Fibroblast of upper back skin (primary cell): ENCODE measurements around the gene ASB1.

Source experiments
- DNase-seq: peaks from one replicate; pipeline ENCODE4 v3.0.0-alpha.2; 2013

Gene ASB1

GRCh38 chr2:238446371-238446770, 19.6 kb downstream of the ASB1 start:
- no peak for DNase-seq

GRCh38 chr2:238448031-238448955, 21.6 kb downstream of the ASB1 start:
- no peak for DNase-seq

GRCh38 chr2:238449241-238449640, 22.5 kb downstream of the ASB1 start:
- DNase-seq, result no peak

- DNase-seq, result no peak
Measured at GRCh38 chr2:238449909-238450417, 23.2 kb downstream of the ASB1 start.

- DNase-seq, result no peak
Measured at GRCh38 chr2:238450440-238450861, 23.7 kb downstream of the ASB1 start.

GRCh38 chr2:238453842-238454241, 27.1 kb downstream of the ASB1 start:
- no peak for DNase-seq

- DNase-seq, result no peak
Measured at GRCh38 chr2:238456449-238456848, 29.7 kb downstream of the ASB1 start.

- peak; percentile 70 for DNase-seq
Measured at GRCh38 chr2:238456970-238457926, 30.5 kb downstream of the ASB1 start.

GRCh38 chr2:238457927-238458324, 31.2 kb downstream of the ASB1 start:
- no peak for DNase-seq

- DNase-seq, result no peak
Measured at GRCh38 chr2:238458651-238459050, 31.9 kb downstream of the ASB1 start.

GRCh38 chr2:238459081-238459629, 32.4 kb downstream of the ASB1 start:
- peak; percentile 83 for DNase-seq

- DNase-seq, result no peak
Measured at GRCh38 chr2:238461051-238461450, 34.3 kb downstream of the ASB1 start.

- no peak for DNase-seq
Measured at GRCh38 chr2:238461491-238461890, 34.8 kb downstream of the ASB1 start.

- DNase-seq, result no peak
Measured at GRCh38 chr2:238461916-238462315, 35.2 kb downstream of the ASB1 start.

- peak; percentile 63 for DNase-seq
Measured at GRCh38 chr2:238462782-238463396, 36.2 kb downstream of the ASB1 start.

GRCh38 chr2:238464389-238464788, 37.7 kb downstream of the ASB1 start:
- no peak for DNase-seq

GRCh38 chr2:238465487-238466242, 38.9 kb downstream of the ASB1 start:
- DNase-seq, result no peak

- DNase-seq, result no peak
Measured at GRCh38 chr2:238466243-238466756, 39.6 kb downstream of the ASB1 start.

GRCh38 chr2:238467062-238467461, 40.3 kb downstream of the ASB1 start:
- DNase-seq, result no peak

GRCh38 chr2:238467792-238468191, 41.1 kb downstream of the ASB1 start:
- no peak for DNase-seq

- DNase-seq, result no peak
Measured at GRCh38 chr2:238469155-238469554, 42.4 kb downstream of the ASB1 start.

- no peak for DNase-seq
Measured at GRCh38 chr2:238473014-238473413, 46.3 kb downstream of the ASB1 start.
